ENCODE data around the gene BRD7.
A peak's percentile ranks its signal among the peaks of the same experiment; 100 is the strongest.

Gene BRD7

GRCh38 chr16:50288920-50289319 is 79.9 kb downstream of the BRD7 start:
- DNase-seq (ENCODE audit: low read depth) = no peak

GRCh38 chr16:50288026-50288425 is 80.8 kb downstream of the BRD7 start:
- no peak for DNase-seq (ENCODE audit: low read depth)

GRCh38 chr16:50286681-50287080 is 82.1 kb downstream of the BRD7 start:
- DNase-seq (ENCODE audit: low read depth) = no peak

GRCh38 chr16:50285406-50286003 is 83.3 kb downstream of the BRD7 start:
- no peak for DNase-seq (ENCODE audit: low read depth)

- DNase-seq (ENCODE audit: low read depth) = no peak
These were observed 84.5 kb downstream of the BRD7 start for GRCh38 chr16:50284131-50284911.

GRCh38 chr16:50282955-50283631 is 85.7 kb downstream of the BRD7 start:
- no peak for DNase-seq (ENCODE audit: low read depth)

GRCh38 chr16:50282010-50282538 is 86.7 kb downstream of the BRD7 start:
- peak; percentile 42 for DNase-seq (ENCODE audit: low read depth)

GRCh38 chr16:50281391-50282009 is 87.3 kb downstream of the BRD7 start:
- no peak for DNase-seq (ENCODE audit: low read depth)

GRCh38 chr16:50280932-50281331 is 87.9 kb downstream of the BRD7 start:
- DNase-seq (ENCODE audit: low read depth) = no peak

GRCh38 chr16:50279504-50279865 is 89.3 kb downstream of the BRD7 start:
- DNase-seq (ENCODE audit: low read depth) = no peak

GRCh38 chr16:50278251-50278650 is 90.5 kb downstream of the BRD7 start:
- DNase-seq (ENCODE audit: low read depth) = no peak

GRCh38 chr16:50276801-50277555 is 91.8 kb downstream of the BRD7 start:
- no peak for DNase-seq (ENCODE audit: low read depth)

GRCh38 chr16:50276326-50276640 is 92.5 kb downstream of the BRD7 start:
- DNase-seq (ENCODE audit: low read depth) = no peak

- DNase-seq (ENCODE audit: low read depth) = no peak
These were observed 93.1 kb downstream of the BRD7 start for GRCh38 chr16:50275428-50276325.

- DNase-seq (ENCODE audit: low read depth) = no peak
These were observed 93.7 kb downstream of the BRD7 start for GRCh38 chr16:50275098-50275415.

- DNase-seq (ENCODE audit: low read depth) = no peak
These were observed 94.3 kb downstream of the BRD7 start for GRCh38 chr16:50274326-50275097.

- no peak for DNase-seq (ENCODE audit: low read depth)
These were observed 94.9 kb downstream of the BRD7 start for GRCh38 chr16:50273888-50274325.

GRCh38 chr16:50273382-50273690 is 95.5 kb downstream of the BRD7 start:
- no peak for DNase-seq (ENCODE audit: low read depth)

- DNase-seq (ENCODE audit: low read depth) = no peak
These were observed 96.0 kb downstream of the BRD7 start for GRCh38 chr16:50272687-50273381.

- DNase-seq (ENCODE audit: low read depth) = no peak
These were observed 96.6 kb downstream of the BRD7 start for GRCh38 chr16:50272111-50272571.
